H1 (cell line): ENCODE measurements around the gene TMTC4. TPM values are rescaled to one million over a fixed set of nuclear protein-coding genes. Genes with fewer than 3 reads are reported as not detected.

ENCODE experiments used
- FOSL1 ChIP-seq: IDR thresholded peaks from 2 replicates; pipeline ENCODE4 v1.6.1; 2011; ENCODE audit warnings: mild to moderate bottlenecking, low read depth, low read length, moderate library complexity; ENCODE audit not compliant: insufficient read depth
- JUND ChIP-seq: IDR thresholded peaks from 2 replicates; pipeline ENCODE4 v1.6.1; 2011; ENCODE audit warnings: mild to moderate bottlenecking, improper control_type of control experiment, low read length
- RNF2 ChIP-seq: fragments of 200-900, 300-1000 bp; sonication (generic); IDR thresholded peaks from 2 replicates; pipeline ENCODE4 v1.7.1; 2016; ENCODE audit warnings: borderline replicate concordance, low read depth, mild to moderate bottlenecking, antibody characterized with exemption, low read length; ENCODE audit not compliant: poor library complexity, severe bottlenecking; ENCODE audit errors: missing control alignments
- RXRA ChIP-seq: IDR thresholded peaks from 2 replicates; pipeline ENCODE4 v1.6.1; 2011; ENCODE audit warnings: low read depth, mild to moderate bottlenecking, low read length, moderate library complexity; ENCODE audit not compliant: insufficient read depth
- polyA plus RNA-seq, 7 experiments: library from polyadenylated mRNA; depleted of rRNA in 3 of 7; stranded (reverse) in 5 of 7; unstranded in 2 of 7; fragments of >200 nt in 5 of 7; fragments of 200-250 nt in 2 of 7; gene quantifications; 1 replicate in 5 of 7; 2 replicates in 1 of 7; 4 replicates in 1 of 7; pipeline versions ENCODE4 v1.2.1 to v1.2.3, GENCODE V29; 2011 to 2013; ENCODE audit warnings: missing spikeins in 2 of 7, mixed read lengths in 2 of 7
- total RNA-seq: library from RNA; stranded (reverse); fragmentation: NEBNext Ultra II Directional; extraction: Animal tissue kit (Norgen Biotek cat#: 25700); gene quantifications from 2 replicates; pipeline ENCODE4 v1.2.1, GENCODE V29; 2021

TMTC4 gene
- total and polyA plus RNA-seq, 2 of the 8 experiments (the other 6 are each of a cell fraction or from before 2014, with no cell fraction given) = 26.3 to 42.6 TPM

DNA sequence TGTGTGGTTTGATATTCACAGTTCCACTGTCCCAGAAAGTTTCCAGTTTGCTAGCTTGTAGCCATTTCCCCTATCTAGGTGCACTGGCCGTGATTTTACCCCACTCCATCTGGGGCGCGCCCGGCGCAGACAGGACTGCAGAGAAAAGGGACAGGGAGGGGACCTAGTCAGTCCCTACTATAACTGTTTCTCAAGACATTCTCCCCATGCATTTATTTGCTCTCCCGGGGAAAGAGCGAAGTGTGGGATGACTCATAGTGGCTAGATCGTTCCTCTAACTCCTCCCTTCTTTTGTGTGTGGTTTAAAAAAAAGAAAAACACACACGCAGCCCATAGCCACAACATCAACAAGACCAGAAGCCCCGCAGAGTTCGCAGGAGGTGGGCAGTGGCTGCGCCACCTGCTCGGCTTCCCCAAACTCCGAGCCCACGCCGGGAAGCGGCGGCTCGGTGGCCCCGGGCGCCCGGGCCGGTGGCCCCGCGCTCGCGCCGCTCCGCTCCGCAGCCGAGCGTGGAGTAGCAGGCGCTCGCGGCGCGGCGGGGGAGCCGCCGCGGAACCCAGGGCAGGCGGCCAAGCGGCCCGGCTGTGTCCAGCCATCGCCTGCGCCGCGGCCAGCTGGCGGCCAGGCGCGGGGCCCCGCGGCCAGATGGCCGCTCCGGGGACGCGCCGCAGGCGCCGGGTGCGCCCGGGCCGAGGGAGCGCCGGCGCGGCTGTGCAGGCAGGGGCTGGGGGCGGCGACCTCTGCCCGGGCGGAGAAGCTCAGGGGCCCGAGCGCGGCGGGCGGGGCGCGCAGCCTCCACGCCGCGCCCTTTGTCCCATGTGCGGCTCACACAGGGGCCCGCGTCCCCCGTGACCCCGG is 653 bp downstream of the TMTC4 start (continued):
- TF ChIP-seq JUND = peak; percentile 38; the same call in 1 of the 2 replicates
- no peak for TF ChIP-seq RXRA
- no peak for TF ChIP-seq RNF2
- TF ChIP-seq FOSL1 = no peak
